ENCODE results near the gene FGF6. TPM values are rescaled to one million over a fixed set of nuclear protein-coding genes. Genes with fewer than 3 reads are reported as not detected.

The FGF6 gene
- total and polyA plus RNA-seq, 2 experiments from 2014 or later = not detected

DNA sequence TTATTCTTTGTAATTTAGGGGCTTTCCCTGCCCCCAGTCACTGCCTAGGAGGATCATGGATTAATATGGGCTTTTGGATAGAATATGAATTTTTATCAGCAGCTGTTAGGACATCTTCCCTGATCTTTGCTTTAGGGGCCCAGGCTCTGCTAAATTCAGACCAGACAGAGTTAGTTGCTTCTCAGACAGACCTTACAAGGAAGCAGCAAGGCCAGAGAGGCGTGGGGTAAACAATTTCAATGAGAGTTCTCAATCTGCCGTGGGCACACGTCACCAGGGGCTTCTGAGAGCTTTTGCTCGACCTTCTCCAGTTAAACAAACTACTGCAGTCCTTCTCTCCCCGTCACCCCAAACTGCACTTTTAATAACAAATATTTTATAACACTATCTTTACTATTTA lies 27.7 kb downstream of the FGF6 start:
- Histone ChIP-seq H3K4me3 (no peak overlapping the region), H3K79me2 (no peaks in the 10 kb centered on the region), H3K27me3 (peaks cover 15% of the 10 kb centered on the region), H3K4me2 (no peak overlapping the region), H3K4me1 (ENCODE audit: insufficient read depth) (no peaks in the 10 kb centered on the region), H3K36me3 (replicated peaks; ENCODE audit: insufficient read depth, low read depth) (no peaks in the 10 kb centered on the region), H4K20me1 (ENCODE audit: insufficient read depth, poor library complexity, severe bottlenecking) (no peaks in the 10 kb centered on the region), H3K9me2 (replicated peaks; ENCODE audit: insufficient read depth) (no peaks in the 10 kb centered on the region), H3K9me3 (ENCODE audit: low read depth) (no peaks in the 10 kb centered on the region), H3K27ac (no peak overlapping the region), H2AFZ (no peak overlapping the region)
- TF ChIP-seq EZH2 (IDR thresholded peaks at IDR 0.05; ENCODE audit: borderline replicate concordance) (no peak), EZH2phosphoT487 (IDR thresholded peaks at IDR 0.05; ENCODE audit: low read depth, severe bottlenecking, unreplicated experiment) (no peak)
- TF ChIP-seq, protein P1, sequence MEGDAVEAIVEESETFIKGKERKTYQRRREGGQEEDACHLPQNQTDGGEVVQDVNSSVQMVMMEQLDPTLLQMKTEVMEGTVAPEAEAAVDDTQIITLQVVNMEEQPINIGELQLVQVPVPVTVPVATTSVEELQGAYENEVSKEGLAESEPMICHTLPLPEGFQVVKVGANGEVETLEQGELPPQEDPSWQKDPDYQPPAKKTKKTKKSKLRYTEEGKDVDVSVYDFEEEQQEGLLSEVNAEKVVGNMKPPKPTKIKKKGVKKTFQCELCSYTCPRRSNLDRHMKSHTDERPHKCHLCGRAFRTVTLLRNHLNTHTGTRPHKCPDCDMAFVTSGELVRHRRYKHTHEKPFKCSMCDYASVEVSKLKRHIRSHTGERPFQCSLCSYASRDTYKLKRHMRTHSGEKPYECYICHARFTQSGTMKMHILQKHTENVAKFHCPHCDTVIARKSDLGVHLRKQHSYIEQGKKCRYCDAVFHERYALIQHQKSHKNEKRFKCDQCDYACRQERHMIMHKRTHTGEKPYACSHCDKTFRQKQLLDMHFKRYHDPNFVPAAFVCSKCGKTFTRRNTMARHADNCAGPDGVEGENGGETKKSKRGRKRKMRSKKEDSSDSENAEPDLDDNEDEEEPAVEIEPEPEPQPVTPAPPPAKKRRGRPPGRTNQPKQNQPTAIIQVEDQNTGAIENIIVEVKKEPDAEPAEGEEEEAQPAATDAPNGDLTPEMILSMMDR (IDR thresholded peaks at IDR 0.05; ENCODE audit: poor library complexity) = no peak
- DNase-seq (ENCODE audit: low spot score) = no peak
- WGBS (ENCODE audit: low lambda C conversion rate, missing lambda C conversion rate) = 64% methylated on average over 5 of the region's 5 CpGs

DNA sequence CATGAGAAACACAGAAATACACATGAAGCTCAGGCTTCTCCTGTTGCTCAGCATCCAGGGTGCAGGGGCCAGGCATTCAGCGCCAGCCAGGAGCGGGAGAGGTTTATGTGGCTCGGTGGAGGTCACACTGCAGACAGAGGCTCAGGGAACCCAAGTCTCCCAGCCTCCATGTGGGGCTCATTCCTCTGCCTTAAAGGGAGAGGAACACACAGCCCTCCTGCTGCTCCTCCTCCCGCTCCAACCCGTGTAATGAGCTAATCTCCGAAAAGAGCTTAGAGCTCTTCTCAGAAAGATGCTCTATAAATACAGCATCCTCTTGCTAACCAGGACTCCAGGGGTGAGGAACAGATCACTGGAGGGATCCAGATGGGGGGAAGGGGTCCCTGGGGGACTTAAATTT lies 28.2 kb downstream of the FGF6 start:
- DNase-seq (ENCODE audit: low spot score) = no peak
- no peaks in the 10 kb centered on the region for H3K9me3 ChIP-seq (ENCODE audit: low read depth)
- H2AFZ ChIP-seq = no peak overlapping the region
- H3K9me2 ChIP-seq (replicated peaks; ENCODE audit: insufficient read depth) = no peaks in the 10 kb centered on the region
- H3K4me1 ChIP-seq (ENCODE audit: insufficient read depth) = no peaks in the 10 kb centered on the region
- no peaks in the 10 kb centered on the region for H3K36me3 ChIP-seq (replicated peaks; ENCODE audit: insufficient read depth, low read depth)
- H4K20me1 ChIP-seq (ENCODE audit: insufficient read depth, poor library complexity, severe bottlenecking) = no peaks in the 10 kb centered on the region
- H3K4me2 ChIP-seq = no peak overlapping the region
- no peak overlapping the region for H3K27ac ChIP-seq
- no peak for TF ChIP-seq EZH2phosphoT487 (IDR thresholded peaks at IDR 0.05; ENCODE audit: low read depth, severe bottlenecking, unreplicated experiment)
- TF ChIP-seq, protein P1 (IDR thresholded peaks at IDR 0.05; ENCODE audit: poor library complexity) = no peak
- TF ChIP-seq EZH2 (IDR thresholded peaks at IDR 0.05; ENCODE audit: borderline replicate concordance) = no peak
- no peaks in the 10 kb centered on the region for H3K79me2 ChIP-seq
- WGBS (ENCODE audit: low lambda C conversion rate, missing lambda C conversion rate) = 60% methylated on average over 6 of the region's 6 CpGs
- no peak overlapping the region for H3K4me3 ChIP-seq
- peaks cover 19% of the 10 kb centered on the region for H3K27me3 ChIP-seq

DNA sequence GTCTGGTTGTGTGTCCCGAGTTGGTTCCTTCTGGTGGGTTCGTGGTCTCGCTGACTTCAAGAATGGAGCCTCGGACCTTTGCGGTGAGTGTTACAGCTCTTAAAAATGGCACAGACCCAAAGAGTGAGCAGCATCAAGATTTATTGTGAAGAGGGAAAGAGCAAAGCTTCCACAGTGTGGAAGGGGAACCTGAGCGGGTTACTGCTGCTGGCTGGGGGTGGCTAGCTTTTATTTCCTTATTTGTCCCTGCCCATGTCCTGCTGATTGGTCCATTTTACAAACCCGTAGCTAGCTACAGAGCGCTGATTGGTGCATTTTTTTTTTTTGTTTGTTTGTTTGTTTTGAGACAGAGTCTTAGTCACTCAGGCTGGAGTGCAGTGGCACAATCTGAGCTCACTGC lies 29.3 kb downstream of the FGF6 start:
- Histone ChIP-seq H3K4me2 (no peak overlapping the region), H3K4me1 (ENCODE audit: insufficient read depth) (no peaks in the 10 kb centered on the region), H3K27ac (no peak overlapping the region), H3K9me2 (replicated peaks; ENCODE audit: insufficient read depth) (no peaks in the 10 kb centered on the region), H2AFZ (no peak overlapping the region), H3K36me3 (replicated peaks; ENCODE audit: insufficient read depth, low read depth) (no peaks in the 10 kb centered on the region), H4K20me1 (ENCODE audit: insufficient read depth, poor library complexity, severe bottlenecking) (no peaks in the 10 kb centered on the region), H3K4me3 (no peak overlapping the region), H3K27me3 (peaks cover 31% of the 10 kb centered on the region), H3K9me3 (ENCODE audit: low read depth) (no peaks in the 10 kb centered on the region), H3K79me2 (no peaks in the 10 kb centered on the region)
- 95% methylated on average over 8 of the region's 8 CpGs for WGBS (ENCODE audit: low lambda C conversion rate, missing lambda C conversion rate)
- no peak for DNase-seq (ENCODE audit: low spot score)
- TF ChIP-seq EZH2phosphoT487 (IDR thresholded peaks at IDR 0.05; ENCODE audit: low read depth, severe bottlenecking, unreplicated experiment) (no peak), EZH2 (IDR thresholded peaks at IDR 0.05; ENCODE audit: borderline replicate concordance) (no peak)
- TF ChIP-seq, protein P1 (IDR thresholded peaks at IDR 0.05; ENCODE audit: poor library complexity) = no peak

DNA sequence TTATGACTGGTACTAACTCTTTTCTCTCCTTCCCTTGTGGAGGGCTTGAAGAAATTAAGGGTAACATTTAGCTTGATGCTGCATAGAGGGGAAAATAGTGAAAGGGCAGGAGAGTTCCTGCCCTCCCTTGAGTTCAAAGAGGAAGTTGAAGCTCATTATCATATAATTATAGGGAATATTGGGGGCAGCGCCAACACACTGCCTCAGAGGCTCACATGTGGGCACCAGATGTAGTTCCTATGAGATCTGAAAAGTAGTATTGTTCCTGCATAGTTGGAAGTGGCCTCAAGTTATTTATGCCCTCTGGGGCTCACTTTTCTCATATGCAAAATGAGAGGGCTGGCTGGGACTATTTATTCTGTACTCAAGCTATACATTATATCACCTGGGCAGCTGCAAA lies 33.1 kb downstream of the FGF6 start:
- H3K4me1 ChIP-seq (ENCODE audit: insufficient read depth) = no peaks in the 10 kb centered on the region
- WGBS (ENCODE audit: low lambda C conversion rate, missing lambda C conversion rate) = 65% methylated on average over 1 of the region's 1 CpG
- no peaks in the 10 kb centered on the region for H3K79me2 ChIP-seq
- DNase-seq (ENCODE audit: low spot score) = no peak
- no peak overlapping the region for H2AFZ ChIP-seq
- peaks cover 25% of the 10 kb centered on the region for H3K27me3 ChIP-seq
- no peak overlapping the region for H3K4me2 ChIP-seq
- no peaks in the 10 kb centered on the region for H4K20me1 ChIP-seq (ENCODE audit: insufficient read depth, poor library complexity, severe bottlenecking)
- H3K27ac ChIP-seq = no peak overlapping the region
- no peaks in the 10 kb centered on the region for H3K36me3 ChIP-seq (replicated peaks; ENCODE audit: insufficient read depth, low read depth)
- no peaks in the 10 kb centered on the region for H3K9me3 ChIP-seq (ENCODE audit: low read depth)
- TF ChIP-seq, protein P1 (IDR thresholded peaks at IDR 0.05; ENCODE audit: poor library complexity) = no peak
- no peak for TF ChIP-seq EZH2phosphoT487 (IDR thresholded peaks at IDR 0.05; ENCODE audit: low read depth, severe bottlenecking, unreplicated experiment)
- no peak for TF ChIP-seq EZH2 (IDR thresholded peaks at IDR 0.05; ENCODE audit: borderline replicate concordance)
- no peak overlapping the region for H3K4me3 ChIP-seq
- H3K9me2 ChIP-seq (replicated peaks; ENCODE audit: insufficient read depth) = no peaks in the 10 kb centered on the region
